Uterus (tissue), 4 donors: ENCODE results near the gene SLC5A4. TPM values are rescaled to one million over a fixed set of nuclear protein-coding genes. Genes with fewer than 3 reads are reported as not detected.
"Not testable (repeated sequence)": the region's sequence is repeated elsewhere in the genome, so short reads cannot be mapped to it uniquely, and the experiment has no call there.

Experiments used
- DNase-seq, 2 donors: peaks; one replicate each; pipeline ENCODE4 v3.0.0-alpha.2; 2019 to 2020
- H3K27ac ChIP-seq, 2 donors: fragments of 200-600 bp; sonication (generic); 1 replicate in 1 of 2; 2 replicates in 1 of 2; pipeline ENCODE4 v1.5.1; 2016 to 2018
- H3K27me3 ChIP-seq, 2 donors: fragments of 200-600 bp; sonication (generic); one replicate each; pipeline ENCODE4 v1.5.1; 2018 to 2019; ENCODE audit warnings: control low read depth in 1 of 2
- H3K36me3 ChIP-seq, 2 donors: fragments of 200-600 bp; sonication (generic); one replicate each; pipeline ENCODE4 v1.5.1; 2019; ENCODE audit warnings: control low read depth in 1 of 2
- H3K4me1 ChIP-seq, 2 donors: fragments of 200-600 bp; sonication (generic); one replicate each; pipeline ENCODE4 v1.5.1; 2018 to 2019; ENCODE audit warnings: control low read depth in 1 of 2
- H3K4me3 ChIP-seq, 2 donors: fragments of 200-600 bp; sonication (generic); 1 replicate in 1 of 2; 2 replicates in 1 of 2; pipeline ENCODE4 v1.5.1; 2018 to 2019; ENCODE audit warnings: mild to moderate bottlenecking in 1 of 2
- H3K9me3 ChIP-seq, 2 donors: fragments of 200-600 bp; sonication (generic); one replicate each; pipeline ENCODE4 v1.5.1; 2019; ENCODE audit warnings: control low read depth in 1 of 2
- POLR2A ChIP-seq, 2 donors: fragments of 450-650 bp; IDR thresholded peaks; one replicate each; pipeline ENCODE4 v1.6.1; 2016; ENCODE audit warnings: antibody characterized with exemption in 2 of 2, mild to moderate bottlenecking in 1 of 2, moderate library complexity in 1 of 2
- intact Hi-C: fragments of 100-400 bp; cut with DNase I; formaldehyde crosslinking; loops from one replicate; pipeline ENCODE4 v1.15.1; 2023; ENCODE audit warnings: low total_unique reads
- total RNA-seq, 4 donors: library from RNA; depleted of rRNA in 3 of 4; stranded (reverse); fragments of >200 nt in 3 of 4; gene quantifications; one replicate each; pipeline versions ENCODE4 v1.1.0 to v1.2.4, GENCODE V29; 2014 to 2023
- TF ChIP-seq, protein P1 (sequence below), 4 experiments: fragments of 200-600 bp in 2 of 4; fragments of 450-650 bp in 2 of 4; sonication (generic) in 2 of 4; IDR thresholded peaks; one replicate each; pipeline ENCODE4 v1.5.1; 2016 to 2019; ENCODE audit warnings: antibody characterized with exemption in 4 of 4, mild to moderate bottlenecking in 2 of 4, moderate library complexity in 1 of 4
- donor health status: DM: yes; HTN: yes; CAD: no.

SLC5A4 gene
- total RNA-seq, 4 donors from 2014 or later: 4.7 to 4.9 TPM; not detected in 2

DNA sequence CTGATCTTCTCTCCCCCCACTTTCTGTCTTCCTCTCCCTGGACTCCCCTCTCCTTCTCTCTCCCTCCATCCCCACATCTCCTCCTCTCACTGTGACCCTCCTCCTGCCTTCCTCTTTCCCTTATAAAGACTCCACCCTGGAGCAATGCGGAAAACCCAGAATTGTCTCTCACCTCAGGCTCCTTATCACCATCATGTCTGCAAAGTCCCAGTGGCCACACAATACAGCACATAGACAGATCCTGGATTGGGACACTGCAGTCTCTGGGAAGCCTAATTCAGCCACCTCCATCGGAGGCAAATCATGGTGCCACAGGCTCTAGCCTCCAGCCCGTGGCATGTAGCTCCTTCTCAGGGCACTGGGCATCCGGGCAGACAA lies 53.0 kb downstream of the SLC5A4 start:
- H3K4me3 ChIP-seq: no peak overlapping the region
- no peaks in the 10 kb centered on the region for H3K9me3 ChIP-seq
- no peak for DNase-seq
- H3K36me3 ChIP-seq: no peaks in the 10 kb centered on the region
- peaks cover 0 to 11% of the 10 kb centered on the region in 2 donors for H3K27me3 ChIP-seq
- intact Hi-C loops: no loop called here
- H3K4me1 ChIP-seq: no peaks in the 10 kb centered on the region
- no peak overlapping the region for H3K27ac ChIP-seq
- TF ChIP-seq, protein P1, sequence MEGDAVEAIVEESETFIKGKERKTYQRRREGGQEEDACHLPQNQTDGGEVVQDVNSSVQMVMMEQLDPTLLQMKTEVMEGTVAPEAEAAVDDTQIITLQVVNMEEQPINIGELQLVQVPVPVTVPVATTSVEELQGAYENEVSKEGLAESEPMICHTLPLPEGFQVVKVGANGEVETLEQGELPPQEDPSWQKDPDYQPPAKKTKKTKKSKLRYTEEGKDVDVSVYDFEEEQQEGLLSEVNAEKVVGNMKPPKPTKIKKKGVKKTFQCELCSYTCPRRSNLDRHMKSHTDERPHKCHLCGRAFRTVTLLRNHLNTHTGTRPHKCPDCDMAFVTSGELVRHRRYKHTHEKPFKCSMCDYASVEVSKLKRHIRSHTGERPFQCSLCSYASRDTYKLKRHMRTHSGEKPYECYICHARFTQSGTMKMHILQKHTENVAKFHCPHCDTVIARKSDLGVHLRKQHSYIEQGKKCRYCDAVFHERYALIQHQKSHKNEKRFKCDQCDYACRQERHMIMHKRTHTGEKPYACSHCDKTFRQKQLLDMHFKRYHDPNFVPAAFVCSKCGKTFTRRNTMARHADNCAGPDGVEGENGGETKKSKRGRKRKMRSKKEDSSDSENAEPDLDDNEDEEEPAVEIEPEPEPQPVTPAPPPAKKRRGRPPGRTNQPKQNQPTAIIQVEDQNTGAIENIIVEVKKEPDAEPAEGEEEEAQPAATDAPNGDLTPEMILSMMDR (IDR thresholded peaks at IDR 0.05): no peak
- TF ChIP-seq POLR2A (IDR thresholded peaks at IDR 0.05): no peak

GRCh38 chr22:32200752-32201151 lies 54.4 kb downstream of the SLC5A4 start:
- intact Hi-C loops: no loop called here
- no peaks in the 10 kb centered on the region for H3K9me3 ChIP-seq
- no peaks in the 10 kb centered on the region for H3K4me1 ChIP-seq
- no peak overlapping the region for H3K4me3 ChIP-seq
- H3K27ac ChIP-seq: no peak overlapping the region
- DNase-seq: no peak
- TF ChIP-seq POLR2A (IDR thresholded peaks at IDR 0.05): no peak
- TF ChIP-seq, protein P1 (IDR thresholded peaks at IDR 0.05): no peak
- H3K27me3 ChIP-seq: peaks cover 0 to 11% of the 10 kb centered on the region in 2 donors
- H3K36me3 ChIP-seq: no peaks in the 10 kb centered on the region

DNA sequence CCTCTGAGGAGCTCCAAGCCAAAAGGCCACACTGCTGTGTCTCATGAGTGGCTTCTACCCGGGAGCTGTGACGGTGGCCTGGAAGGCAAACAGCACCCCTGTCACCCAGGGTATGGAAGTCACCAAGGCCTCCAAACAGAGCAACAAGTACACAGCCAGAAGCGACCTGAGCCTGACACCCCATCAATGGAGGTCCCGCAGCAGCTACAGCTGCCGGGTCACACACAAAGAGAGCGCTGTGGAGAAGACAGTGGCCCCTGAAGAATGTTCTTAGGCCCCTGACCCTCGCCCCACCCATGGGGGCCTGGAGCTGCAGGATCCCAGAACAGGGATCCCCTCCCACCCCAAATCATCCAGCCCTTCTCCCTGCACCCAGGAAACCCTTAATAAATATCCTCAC lies 55.2 kb downstream of the SLC5A4 start:
- Histone ChIP-seq H3K27ac (no peak overlapping the region), H3K27me3 (peaks cover 0 to 11% of the 10 kb centered on the region in 2 donors), H3K36me3 (no peaks in the 10 kb centered on the region), H3K4me1 (no peaks in the 10 kb centered on the region), H3K9me3 (no peaks in the 10 kb centered on the region), H3K4me3 (no peak overlapping the region)
- no peak for DNase-seq
- intact Hi-C loops: no loop called here
- TF ChIP-seq POLR2A (IDR thresholded peaks at IDR 0.05): no peak
- TF ChIP-seq, protein P1 (IDR thresholded peaks at IDR 0.05): no peak

- TF ChIP-seq, protein P1 (IDR thresholded peaks at IDR 0.05): no peak
- no peak for TF ChIP-seq POLR2A (IDR thresholded peaks at IDR 0.05)
- no peaks in the 10 kb centered on the region for H3K36me3 ChIP-seq
- no peak overlapping the region for H3K27ac ChIP-seq
- no peaks in the 10 kb centered on the region for H3K9me3 ChIP-seq
- no peak for DNase-seq
- no peaks in the 10 kb centered on the region for H3K4me1 ChIP-seq
- no peak overlapping the region for H3K4me3 ChIP-seq
- H3K27me3 ChIP-seq: peaks cover 0 to 11% of the 10 kb centered on the region in 2 donors
- intact Hi-C loops: no loop called here
These were observed 55.8 kb downstream of the SLC5A4 start for GRCh38 chr22:32199341-32199740.

DNA sequence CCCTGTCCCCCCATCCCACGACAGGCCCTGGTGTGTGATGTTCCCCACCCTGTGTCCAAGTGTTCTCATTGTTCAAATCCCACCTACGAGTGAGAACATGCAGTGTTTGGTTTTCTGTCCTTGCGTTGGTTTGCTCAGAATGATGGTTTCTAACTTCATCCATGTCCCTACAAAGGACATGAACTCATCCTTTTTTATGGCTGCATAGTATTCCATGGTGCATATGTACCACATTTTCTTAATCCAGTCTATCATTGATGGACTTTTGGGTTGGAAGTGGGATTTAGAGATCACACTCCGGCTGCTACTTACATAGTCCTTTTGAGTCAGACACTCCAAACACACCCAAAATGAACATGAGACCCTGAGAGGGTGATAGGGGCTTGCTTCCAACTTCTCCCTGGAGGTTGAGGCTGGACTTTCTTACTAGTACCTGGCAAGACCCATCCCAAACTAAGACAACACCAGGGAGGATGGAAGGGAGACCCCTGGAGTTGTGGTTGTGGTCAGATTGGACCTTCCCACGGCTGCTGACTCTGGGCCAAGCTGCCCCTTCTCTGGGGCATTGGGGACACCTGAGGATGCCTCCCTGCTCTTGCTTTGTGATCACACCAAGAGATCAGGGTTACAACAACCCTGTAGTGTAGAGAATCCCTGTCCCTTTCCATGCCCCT lies 57.5 kb downstream of the SLC5A4 start:
- H3K27ac ChIP-seq, intact Hi-C loops, H3K36me3 ChIP-seq, H3K4me1 ChIP-seq, H3K9me3 ChIP-seq, DNase-seq, H3K4me3 ChIP-seq, H3K27me3 ChIP-seq: not testable (repeated sequence)

DNA sequence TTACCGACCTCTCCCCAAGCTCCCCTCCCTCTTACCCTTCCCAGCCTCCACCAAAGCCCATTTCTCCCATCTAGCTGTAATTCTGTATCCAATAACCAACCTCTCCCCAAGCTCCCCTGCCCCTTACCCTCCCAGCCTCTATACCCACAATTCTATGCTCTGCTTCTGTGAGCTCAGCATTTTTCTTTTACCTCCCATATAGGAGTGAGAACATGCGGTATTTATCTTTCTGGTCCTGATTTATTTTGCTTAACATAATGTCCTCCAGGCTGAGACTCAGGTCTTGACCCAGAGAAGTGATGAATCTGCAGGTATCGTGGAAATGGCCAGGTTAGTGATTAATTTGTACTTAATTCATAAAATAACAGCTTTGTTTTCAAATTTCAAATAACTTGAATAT lies 59.2 kb downstream of the SLC5A4 start:
- H3K4me3 ChIP-seq, H3K27ac ChIP-seq, H3K36me3 ChIP-seq, intact Hi-C loops, DNase-seq, H3K4me1 ChIP-seq, H3K9me3 ChIP-seq, H3K27me3 ChIP-seq: not testable (repeated sequence)

- H3K36me3 ChIP-seq, H3K4me1 ChIP-seq, DNase-seq, H3K27ac ChIP-seq, H3K9me3 ChIP-seq, H3K4me3 ChIP-seq, H3K27me3 ChIP-seq, intact Hi-C loops: not testable (repeated sequence)
These were observed 61.8 kb downstream of the SLC5A4 start for GRCh38 chr22:32193346-32193745.

GRCh38 chr22:32191021-32191420 lies 64.1 kb downstream of the SLC5A4 start:
- H3K9me3 ChIP-seq, H3K36me3 ChIP-seq, H3K4me1 ChIP-seq, intact Hi-C loops, H3K4me3 ChIP-seq, DNase-seq, H3K27ac ChIP-seq, H3K27me3 ChIP-seq: not testable (repeated sequence)
